GM18867 (cell line): ENCODE results near the gene ASIP.
"Not testable (repeated sequence)": the region's sequence is repeated elsewhere in the genome, so short reads cannot be mapped to it uniquely, and the experiment has no call there.

Source experiments
- ATAC-seq: cut with Tn5 transposase; IDR thresholded peaks from one replicate; pipeline ENCODE4 v1.9.1; 2021; ENCODE audit warnings: mild to moderate bottlenecking, moderate library complexity; ENCODE audit not compliant: unreplicated experiment

Gene ASIP

DNA sequence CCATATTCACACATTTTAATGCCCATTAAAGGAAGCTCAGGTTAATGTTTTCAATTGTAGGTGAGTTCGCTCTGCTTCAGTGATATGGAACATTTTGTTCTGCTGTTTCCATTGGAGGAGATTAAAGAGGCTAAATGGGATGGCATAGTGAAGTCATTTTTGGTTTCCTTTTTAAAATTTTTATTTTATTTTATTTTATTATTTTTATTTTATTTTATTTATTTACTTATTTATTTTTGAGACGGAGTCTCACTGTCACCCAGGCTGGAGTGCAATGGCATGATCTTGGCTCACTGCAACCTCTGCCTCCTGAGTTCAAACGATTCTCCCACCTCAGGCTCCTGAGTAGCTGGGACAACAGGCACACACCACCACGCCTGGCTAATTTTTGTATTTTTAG lies 792 bp downstream of the ASIP start:
- not testable (repeated sequence) for ATAC-seq

DNA sequence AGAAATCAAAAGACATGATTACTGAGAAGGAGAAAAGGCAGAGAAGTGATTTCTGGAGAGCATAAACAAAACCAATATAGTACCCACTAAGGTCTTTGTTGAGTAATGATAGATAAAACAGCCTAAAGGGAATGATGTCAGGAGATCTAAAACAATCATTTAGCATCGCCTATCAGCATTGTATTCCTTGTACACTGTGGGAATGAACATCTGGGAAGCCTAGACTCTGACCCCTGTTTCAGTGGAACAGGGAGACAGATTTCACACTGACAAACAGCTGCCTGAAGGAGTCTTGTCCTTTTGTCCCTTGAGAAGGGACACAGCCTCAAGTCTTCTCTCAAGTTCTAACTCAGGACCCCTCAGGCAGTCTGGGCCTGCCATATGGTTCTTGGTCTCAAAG lies 1.7 kb downstream of the ASIP start:
- no peak for ATAC-seq

- no peak for ATAC-seq
Observed at GRCh38 chr20:34243377-34243776, 2.2 kb downstream of the ASIP start.

DNA sequence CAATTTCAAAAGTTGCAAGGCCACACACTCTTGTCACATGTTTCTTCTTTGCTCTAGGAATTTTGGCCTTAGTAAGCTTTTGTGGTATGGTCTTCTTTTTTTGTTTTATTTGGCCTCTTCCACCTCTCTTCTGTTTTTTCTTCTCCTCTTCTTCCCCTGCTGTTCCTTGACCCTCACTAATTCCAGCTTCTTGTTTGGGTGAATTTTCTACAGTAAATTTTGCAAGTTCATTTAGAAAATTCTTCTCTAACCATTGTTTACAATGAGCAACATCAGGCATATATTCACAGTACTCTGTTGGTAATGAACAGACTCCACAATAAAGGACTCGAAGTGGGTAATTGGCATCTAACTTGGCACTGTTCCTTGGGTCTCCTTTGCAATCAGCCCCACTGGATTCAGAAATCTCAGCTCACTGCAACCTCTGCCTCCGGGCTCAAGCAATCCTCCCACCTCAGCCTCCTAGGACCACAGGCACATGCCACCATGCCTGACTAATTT lies 5.0 kb downstream of the ASIP start:
- ATAC-seq, result no peak

DNA sequence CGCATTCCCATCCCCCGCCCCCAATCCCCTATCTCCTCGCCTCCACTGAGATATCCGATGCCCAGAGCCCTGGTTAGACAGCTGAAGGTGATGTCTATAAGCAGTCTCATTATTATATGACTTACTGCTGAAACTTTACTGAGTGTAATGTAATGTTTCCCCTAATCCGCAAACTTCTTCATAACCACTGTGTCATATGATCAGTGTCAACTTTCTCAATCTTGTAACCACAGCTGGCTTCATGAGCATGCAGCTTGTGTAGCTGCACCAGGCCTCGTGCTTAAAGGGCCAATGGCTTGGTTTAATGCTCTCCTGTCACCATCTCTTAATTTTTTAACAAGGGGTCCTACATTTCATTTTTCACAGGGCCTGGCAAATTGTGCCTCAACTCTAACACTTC lies 8.1 kb downstream of the ASIP start:
- no peak for ATAC-seq

DNA sequence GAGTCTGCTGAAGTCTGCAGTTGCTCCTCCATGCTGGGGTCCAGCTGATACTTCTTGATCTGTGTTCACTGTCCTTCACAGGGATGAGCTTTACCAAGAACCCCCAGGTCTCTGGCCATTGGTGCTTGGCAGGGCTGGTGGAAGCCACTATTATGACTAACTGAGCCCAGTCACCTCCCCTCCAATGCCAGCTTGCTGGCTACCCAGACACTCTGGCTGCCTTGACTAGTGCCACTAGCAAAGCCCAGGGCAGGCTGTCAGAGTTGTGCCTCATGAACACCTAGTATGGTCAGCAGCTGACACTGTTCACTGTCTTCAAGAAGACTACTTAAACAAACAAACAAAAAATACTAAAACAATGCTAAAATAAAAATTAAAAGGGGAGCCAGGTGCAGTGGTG lies 8.8 kb downstream of the ASIP start:
- no peak for ATAC-seq

DNA sequence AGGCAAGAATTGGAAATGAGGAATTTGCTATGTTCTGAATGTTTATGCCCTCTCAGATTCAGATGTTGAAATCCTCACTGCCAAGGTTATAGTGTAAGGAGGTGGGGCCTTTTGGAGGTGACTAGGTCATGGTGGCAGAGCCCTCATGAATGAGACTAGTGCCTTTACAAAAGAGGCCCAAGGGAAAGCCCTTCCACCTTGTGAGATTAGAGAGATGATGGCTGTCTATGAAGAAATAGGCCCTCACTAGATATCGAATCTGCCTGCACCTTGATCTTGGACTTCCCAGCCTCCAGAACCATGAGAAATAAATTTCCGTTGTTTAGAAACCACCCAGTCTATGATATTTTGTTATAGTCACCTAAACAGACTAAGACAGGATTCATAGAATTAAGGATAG lies 10.4 kb downstream of the ASIP start:
- ATAC-seq, result no peak

- ATAC-seq, result not testable (repeated sequence)
Observed at GRCh38 chr20:34252431-34253086, 11.3 kb downstream of the ASIP start.

DNA sequence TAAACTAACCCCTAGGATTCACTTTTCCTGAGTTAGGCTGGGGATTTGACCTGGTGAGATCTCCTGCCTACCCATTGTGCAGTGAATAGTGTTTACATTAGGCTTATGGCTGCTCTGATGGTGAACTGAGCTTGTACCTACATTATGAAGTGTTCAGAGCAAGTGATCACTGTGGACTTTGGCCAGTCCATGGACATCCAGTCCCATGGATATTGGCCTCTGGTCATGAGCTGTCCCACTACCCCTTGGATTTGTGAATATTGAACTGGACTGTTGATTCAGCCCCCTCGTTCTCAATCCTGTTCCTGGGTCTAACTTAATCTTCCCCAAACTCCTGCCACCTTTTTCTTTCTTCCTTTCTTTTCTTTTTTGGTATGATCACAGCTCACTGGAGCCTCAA lies 13.8 kb downstream of the ASIP start:
- no peak for ATAC-seq

GRCh38 chr20:34256629-34257124 lies 15.5 kb downstream of the ASIP start:
- no peak for ATAC-seq

DNA sequence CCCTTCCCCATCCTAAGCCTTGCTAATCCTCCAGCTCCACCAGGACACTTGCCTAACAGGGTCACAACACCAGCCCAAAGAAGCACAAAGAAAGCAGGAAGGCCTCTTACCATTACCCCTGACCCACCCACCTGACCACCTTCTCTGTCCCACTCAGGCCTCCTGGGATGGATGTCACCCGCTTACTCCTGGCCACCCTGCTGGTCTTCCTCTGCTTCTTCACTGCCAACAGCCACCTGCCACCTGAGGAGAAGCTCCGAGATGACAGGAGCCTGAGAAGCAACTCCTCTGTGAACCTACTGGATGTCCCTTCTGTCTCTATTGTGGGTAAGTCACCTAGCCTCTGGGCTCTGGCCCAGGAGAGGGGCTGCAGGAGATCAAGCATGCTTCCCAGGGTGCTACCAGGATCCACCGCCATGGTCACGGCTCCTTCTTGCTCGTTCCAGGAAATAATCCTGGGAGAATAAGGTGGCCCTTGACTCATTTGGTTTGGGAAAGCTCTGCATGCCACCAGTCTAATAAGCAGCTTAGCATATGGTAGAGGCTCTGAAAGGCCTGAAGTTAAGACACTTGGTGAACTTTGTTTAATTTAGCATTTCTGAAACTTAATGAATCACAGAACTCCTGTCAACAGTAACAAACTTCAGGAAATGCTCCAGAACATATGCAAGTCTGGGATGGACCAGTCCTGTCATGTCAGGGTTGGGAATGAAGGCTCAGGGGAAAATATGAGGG lies 19.2 kb downstream of the ASIP start:
- no peak for ATAC-seq

- ATAC-seq, result no peak
Observed at GRCh38 chr20:34262488-34263288, 21.5 kb downstream of the ASIP start.

- not testable (repeated sequence) for ATAC-seq
Observed at GRCh38 chr20:34263468-34263867, 22.2 kb downstream of the ASIP start.

DNA sequence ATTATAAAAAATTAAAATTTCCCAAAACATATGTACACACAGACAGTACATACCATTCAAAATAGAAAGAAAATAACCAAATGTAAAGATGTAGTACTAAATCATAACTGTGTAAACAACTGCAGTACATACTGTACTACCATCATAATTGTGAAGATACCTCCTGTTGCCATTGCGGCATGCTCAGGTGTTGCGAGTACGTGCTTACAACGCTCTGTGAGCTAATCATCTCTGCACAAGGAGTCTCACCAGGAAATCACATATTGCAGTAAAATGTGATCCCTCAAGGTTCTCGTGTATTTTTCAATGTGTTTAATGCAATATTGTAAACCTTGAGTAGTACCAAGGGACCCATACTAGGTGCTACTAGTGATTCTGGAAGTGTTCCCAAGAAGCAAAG lies 22.9 kb downstream of the ASIP start:
- no peak for ATAC-seq

DNA sequence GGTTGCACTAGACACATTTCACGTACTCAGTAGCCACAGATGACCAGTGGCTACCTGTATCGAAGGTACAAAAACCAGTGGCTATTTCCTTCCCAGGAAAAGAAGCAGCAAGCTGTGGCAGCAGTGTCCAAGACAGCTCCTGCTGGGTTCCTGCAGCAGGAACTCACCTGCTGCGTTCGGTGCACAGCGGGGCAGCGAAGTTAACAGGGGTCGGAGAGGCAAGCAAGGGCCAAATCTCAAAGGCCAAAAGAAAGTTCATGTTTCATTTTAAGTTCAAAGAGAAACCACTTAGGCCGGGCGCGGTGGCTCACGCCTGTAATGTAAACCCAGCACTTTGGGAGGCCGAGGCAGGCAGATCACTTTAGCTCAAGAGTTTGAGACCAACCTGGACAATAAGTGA lies 26.9 kb downstream of the ASIP start:
- no peak for ATAC-seq

GRCh38 chr20:34268851-34269636 lies 27.8 kb downstream of the ASIP start:
- no peak for ATAC-seq

DNA sequence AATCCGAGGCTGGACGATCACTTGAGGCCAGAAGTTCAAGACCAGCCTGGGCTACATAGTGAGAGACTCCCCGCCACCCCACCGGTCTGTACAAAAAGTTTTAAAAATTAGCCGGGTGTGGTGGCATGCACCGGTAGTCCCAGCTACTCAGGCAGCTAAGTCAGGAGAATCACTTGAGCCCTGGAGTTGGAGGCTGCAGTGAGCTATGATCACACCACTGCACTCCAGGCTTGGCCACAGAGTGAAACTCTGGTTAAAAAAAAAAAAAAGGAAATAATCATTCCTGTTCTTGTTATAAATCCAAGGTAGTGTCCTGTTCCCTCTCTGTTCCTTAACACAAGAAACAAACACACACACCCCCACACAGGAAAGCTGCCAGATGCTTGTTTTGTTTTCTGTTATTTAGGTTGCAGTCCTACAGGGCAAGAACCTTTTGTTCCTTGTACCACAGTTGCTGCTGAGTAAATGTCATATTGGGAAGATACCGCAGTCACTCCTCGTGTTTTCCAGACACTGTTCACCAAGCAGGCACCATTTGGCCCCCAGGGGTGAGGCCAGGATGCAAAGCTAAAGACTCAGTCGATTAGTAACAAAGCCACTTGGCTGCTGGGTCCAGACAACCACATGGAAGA lies 28.9 kb downstream of the ASIP start:
- ATAC-seq, result no peak

- no peak for ATAC-seq
Observed at GRCh38 chr20:34271956-34272355, 30.7 kb downstream of the ASIP start.

- no peak for ATAC-seq
Observed at GRCh38 chr20:34274694-34275093, 33.5 kb downstream of the ASIP start.

- ATAC-seq, result no peak
Observed at GRCh38 chr20:34281177-34281576, 40.0 kb downstream of the ASIP start.
